Panc1 (cell line): ENCODE measurements around the gene FRMD5. TPM values are rescaled to one million over a fixed set of nuclear protein-coding genes. Genes with fewer than 3 reads are reported as not detected.

Experiments used
- ATAC-seq: fragments of 200-7000 bp; cut with Tn5 transposase; 2 replicates; pipeline ENCODE4 v1.9.1; 2020; ENCODE audit warnings: mild to moderate bottlenecking, moderate library complexity
- BruUV-seq: library from RNA; stranded (reverse); fragments of 400-500 nt; replicated peaks from 2 replicates; lab custom pipeline; 2021; lab: Mats Ljungman, UMichigan
- CTCF ChIA-PET: fragments of 300-600 bp; sonication (Branson Sonifier 250); formaldehyde crosslinking; loops from one replicate; lab custom pipeline; 2022; ENCODE audit warnings: antibody characterized with exemption; lab: Charles Lee
- POLR2A ChIA-PET: fragments of 300-600 bp; sonication (Branson Sonifier 250); formaldehyde crosslinking; loops from one replicate; lab custom pipeline; 2022; ENCODE audit warnings: antibody characterized with exemption; lab: Charles Lee
- DNase-seq: peaks from one replicate; pipeline ENCODE4 v3.0.0-alpha.2; 2010; ENCODE audit warnings: low read depth, low spot score
- H3K27ac ChIP-seq: 2 replicates; pipeline ENCODE4 v1.5.1; 2011; ENCODE audit warnings: mild to moderate bottlenecking, low read length, inconsistent platforms
- H3K27me3 ChIP-seq: fragments of 200-500 bp; sonication (Bioruptor generic); 2 replicates; pipeline ENCODE4 v1.6.0; 2014; ENCODE audit warnings: low read length, inconsistent platforms; ENCODE audit not compliant: control insufficient read depth, insufficient read depth
- H3K36me3 ChIP-seq: fragments of 200-500 bp; sonication (Bioruptor generic); 2 replicates; pipeline ENCODE4 v1.5.1; 2014; ENCODE audit warnings: inconsistent platforms, mild to moderate bottlenecking, low read length, moderate library complexity; ENCODE audit not compliant: control insufficient read depth, insufficient read depth
- H3K4me1 ChIP-seq: 2 replicates; pipeline ENCODE4 v1.5.1; 2011; ENCODE audit warnings: inconsistent platforms, mild to moderate bottlenecking, low read length, moderate library complexity; ENCODE audit not compliant: control insufficient read depth, insufficient read depth
- H3K4me3 ChIP-seq, 2 experiments: 2 replicates each; pipeline ENCODE4 v1.5.1; 2011 to 2012; ENCODE audit warnings: low read depth in 2 of 2, low read length in 2 of 2, mild to moderate bottlenecking in 2 of 2, inconsistent platforms in 1 of 2, moderate library complexity in 1 of 2
- H3K9me3 ChIP-seq: fragments of 200-500 bp; sonication (Bioruptor generic); 2 replicates; pipeline ENCODE4 v1.5.1; 2014; ENCODE audit warnings: low read depth, mild to moderate bottlenecking, inconsistent platforms, low read length, moderate library complexity; ENCODE audit not compliant: control insufficient read depth, insufficient read depth
- POLR2AphosphoS5 ChIP-seq: IDR thresholded peaks from 2 replicates; pipeline ENCODE4 v1.6.1; 2012; ENCODE audit warnings: mild to moderate bottlenecking, low read depth, low read length, moderate library complexity
- SIN3A ChIP-seq: IDR thresholded peaks from 2 replicates; pipeline ENCODE4 v1.6.1; 2012; ENCODE audit warnings: low read depth, mild to moderate bottlenecking, low read length, moderate library complexity, borderline replicate concordance; ENCODE audit not compliant: insufficient read depth
- TCF7L2 ChIP-seq: IDR thresholded peaks from 2 replicates; pipeline ENCODE4 v1.6.1; 2011; ENCODE audit warnings: mild to moderate bottlenecking, low read depth, low read length, inconsistent platforms
- in situ Hi-C: cut with HindIII; loops from 2 replicates; pipeline ENCODE4 v1.10.0; 2016; ENCODE audit warnings: low sequenced_read_pairs, low pct_unique_long_range_greater_than_20kb
- intact Hi-C: fragments of 100-400 bp; cut with micrococcal nuclease; formaldehyde crosslinking; loops from one replicate; pipeline ENCODE4 v1.10.0; 2022; ENCODE audit not compliant: unreplicated experiment
- total RNA-seq: library from RNA; stranded (reverse); gene quantifications from one replicate; pipeline ENCODE4 v1.2.1, GENCODE V29; 2021; ENCODE audit not compliant: unreplicated experiment
- TF ChIP-seq, protein P1 (sequence below), 2 experiments: IDR thresholded peaks; 2 replicates each; pipeline ENCODE4 v1.6.1; 2011 to 2012; ENCODE audit warnings: low read depth in 2 of 2, control low read depth in 1 of 2, low read length in 1 of 2, mild to moderate bottlenecking in 1 of 2, moderate library complexity in 1 of 2; ENCODE audit not compliant: insufficient read depth in 1 of 2
- TF ChIP-seq, protein P2 (sequence below): fragments of 450-650 bp; IDR thresholded peaks from 2 replicates; pipeline ENCODE4 v1.5.1; 2017; ENCODE audit warnings: mild to moderate bottlenecking

FRMD5 gene
- total RNA-seq, 1 experiment from 2014 or later, result 18.3 TPM

DNA sequence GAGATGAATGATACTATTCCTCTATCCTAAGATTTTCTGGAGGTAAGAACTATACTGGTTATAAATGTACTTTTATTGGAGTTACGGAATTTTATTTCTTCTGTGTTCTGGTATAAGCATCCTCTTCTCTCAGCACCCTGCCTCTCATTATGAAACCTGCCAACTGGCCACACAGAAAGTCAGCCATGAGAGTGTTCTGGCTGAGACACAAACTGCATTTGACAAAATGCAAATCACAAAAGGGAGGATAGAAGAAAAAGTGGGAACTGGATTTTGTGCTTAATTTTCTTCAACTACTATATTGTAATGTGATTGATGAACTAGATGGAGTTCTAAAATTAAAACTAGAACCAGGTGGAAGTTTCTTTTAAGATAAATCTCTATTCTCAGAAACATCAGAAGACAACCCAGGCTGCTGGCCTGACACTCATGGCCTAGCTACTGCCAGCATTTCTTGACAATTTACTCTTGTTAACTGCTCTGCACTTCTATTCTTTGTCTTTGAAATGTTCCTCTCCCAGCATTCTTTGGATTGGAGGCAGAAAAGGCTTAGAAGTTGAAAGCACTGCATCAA lies 225.2 kb downstream of the FRMD5 start:
- TF ChIP-seq, protein P1, sequence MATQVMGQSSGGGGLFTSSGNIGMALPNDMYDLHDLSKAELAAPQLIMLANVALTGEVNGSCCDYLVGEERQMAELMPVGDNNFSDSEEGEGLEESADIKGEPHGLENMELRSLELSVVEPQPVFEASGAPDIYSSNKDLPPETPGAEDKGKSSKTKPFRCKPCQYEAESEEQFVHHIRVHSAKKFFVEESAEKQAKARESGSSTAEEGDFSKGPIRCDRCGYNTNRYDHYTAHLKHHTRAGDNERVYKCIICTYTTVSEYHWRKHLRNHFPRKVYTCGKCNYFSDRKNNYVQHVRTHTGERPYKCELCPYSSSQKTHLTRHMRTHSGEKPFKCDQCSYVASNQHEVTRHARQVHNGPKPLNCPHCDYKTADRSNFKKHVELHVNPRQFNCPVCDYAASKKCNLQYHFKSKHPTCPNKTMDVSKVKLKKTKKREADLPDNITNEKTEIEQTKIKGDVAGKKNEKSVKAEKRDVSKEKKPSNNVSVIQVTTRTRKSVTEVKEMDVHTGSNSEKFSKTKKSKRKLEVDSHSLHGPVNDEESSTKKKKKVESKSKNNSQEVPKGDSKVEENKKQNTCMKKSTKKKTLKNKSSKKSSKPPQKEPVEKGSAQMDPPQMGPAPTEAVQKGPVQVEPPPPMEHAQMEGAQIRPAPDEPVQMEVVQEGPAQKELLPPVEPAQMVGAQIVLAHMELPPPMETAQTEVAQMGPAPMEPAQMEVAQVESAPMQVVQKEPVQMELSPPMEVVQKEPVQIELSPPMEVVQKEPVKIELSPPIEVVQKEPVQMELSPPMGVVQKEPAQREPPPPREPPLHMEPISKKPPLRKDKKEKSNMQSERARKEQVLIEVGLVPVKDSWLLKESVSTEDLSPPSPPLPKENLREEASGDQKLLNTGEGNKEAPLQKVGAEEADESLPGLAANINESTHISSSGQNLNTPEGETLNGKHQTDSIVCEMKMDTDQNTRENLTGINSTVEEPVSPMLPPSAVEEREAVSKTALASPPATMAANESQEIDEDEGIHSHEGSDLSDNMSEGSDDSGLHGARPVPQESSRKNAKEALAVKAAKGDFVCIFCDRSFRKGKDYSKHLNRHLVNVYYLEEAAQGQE (IDR thresholded peaks at IDR 0.05; ENCODE audit: insufficient read depth in 1 of 2, low read depth in 2 of 2, low read length in 1 of 2), result no peak
- TF ChIP-seq SIN3A (no peak), POLR2AphosphoS5 (no peak), TCF7L2 (no peak)
- TF ChIP-seq, protein P2, sequence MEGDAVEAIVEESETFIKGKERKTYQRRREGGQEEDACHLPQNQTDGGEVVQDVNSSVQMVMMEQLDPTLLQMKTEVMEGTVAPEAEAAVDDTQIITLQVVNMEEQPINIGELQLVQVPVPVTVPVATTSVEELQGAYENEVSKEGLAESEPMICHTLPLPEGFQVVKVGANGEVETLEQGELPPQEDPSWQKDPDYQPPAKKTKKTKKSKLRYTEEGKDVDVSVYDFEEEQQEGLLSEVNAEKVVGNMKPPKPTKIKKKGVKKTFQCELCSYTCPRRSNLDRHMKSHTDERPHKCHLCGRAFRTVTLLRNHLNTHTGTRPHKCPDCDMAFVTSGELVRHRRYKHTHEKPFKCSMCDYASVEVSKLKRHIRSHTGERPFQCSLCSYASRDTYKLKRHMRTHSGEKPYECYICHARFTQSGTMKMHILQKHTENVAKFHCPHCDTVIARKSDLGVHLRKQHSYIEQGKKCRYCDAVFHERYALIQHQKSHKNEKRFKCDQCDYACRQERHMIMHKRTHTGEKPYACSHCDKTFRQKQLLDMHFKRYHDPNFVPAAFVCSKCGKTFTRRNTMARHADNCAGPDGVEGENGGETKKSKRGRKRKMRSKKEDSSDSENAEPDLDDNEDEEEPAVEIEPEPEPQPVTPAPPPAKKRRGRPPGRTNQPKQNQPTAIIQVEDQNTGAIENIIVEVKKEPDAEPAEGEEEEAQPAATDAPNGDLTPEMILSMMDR, result no peak
- POLR2A ChIA-PET, result no interaction called here
- in situ Hi-C loops, result no loop called here
- DNase-seq (no peak), ATAC-seq (no peak)
- Histone ChIP-seq H3K27me3 (no peaks in the 10 kb centered on the region), H3K4me3 (no peak overlapping the region), H3K27ac (no peak overlapping the region), H3K4me1 (no peaks in the 10 kb centered on the region), H3K36me3 (no peaks in the 10 kb centered on the region), H3K9me3 (no peaks in the 10 kb centered on the region)
- BruUV-seq, result no TSS peak
- intact Hi-C loops, result no loop called here
- CTCF ChIA-PET, result no interaction called here

DNA sequence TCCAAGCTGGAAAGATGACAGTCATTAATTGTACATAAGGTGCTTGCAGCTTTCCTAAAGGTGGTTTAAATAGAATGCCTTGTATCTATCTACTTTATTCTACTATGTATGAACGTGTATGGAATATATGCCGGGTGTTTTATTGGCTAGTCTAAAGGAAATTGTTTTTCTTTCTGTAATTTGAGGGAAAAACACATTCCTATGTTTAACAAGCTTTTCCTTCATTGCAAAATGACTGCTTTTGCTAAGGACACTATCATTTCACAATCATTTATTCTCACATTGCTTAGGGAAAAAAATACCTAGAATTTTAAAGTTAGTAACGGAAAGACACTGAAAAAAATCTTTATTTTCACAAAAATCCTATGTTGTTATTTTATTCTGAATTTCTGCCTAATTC lies 226.5 kb downstream of the FRMD5 start:
- TF ChIP-seq POLR2AphosphoS5 (no peak), SIN3A (no peak), TCF7L2 (no peak)
- TF ChIP-seq, protein P2, result no peak
- TF ChIP-seq, protein P1 (IDR thresholded peaks at IDR 0.05; ENCODE audit: insufficient read depth in 1 of 2, low read depth in 2 of 2, low read length in 1 of 2), result no peak
- CTCF ChIA-PET, result no interaction called here

More for the DNA sequence above, 226.5 kb downstream of the FRMD5 start:
- Histone ChIP-seq H3K4me1 (no peaks in the 10 kb centered on the region), H3K27ac (no peak overlapping the region), H3K27me3 (no peaks in the 10 kb centered on the region), H3K4me3 (no peak overlapping the region), H3K36me3 (no peaks in the 10 kb centered on the region), H3K9me3 (no peaks in the 10 kb centered on the region)
- intact Hi-C loops (no loop called here), in situ Hi-C loops (no loop called here)
- DNase-seq (no peak), ATAC-seq (no peak)
- no TSS peak for BruUV-seq
- POLR2A ChIA-PET, result no interaction called here
